H1 (cell line): ENCODE data around the gene RAD51C. TPM values are rescaled to one million over a fixed set of nuclear protein-coding genes. Genes with fewer than 3 reads are reported as not detected.

Source experiments
- CTCF ChIA-PET: fragments of 300-600 bp; sonication (Branson Sonifier 250); formaldehyde crosslinking; loops from one replicate; lab custom pipeline; 2021; ENCODE audit not compliant: partially characterized antibody; lab: Charles Lee
- POLR2A ChIA-PET: fragments of 300-600 bp; sonication (Branson Sonifier 250); formaldehyde crosslinking; loops from one replicate; lab custom pipeline; 2021; ENCODE audit warnings: inconsistent platforms; ENCODE audit not compliant: partially characterized antibody; lab: Charles Lee
- DNase-seq, 2 experiments: peaks; one replicate each; pipeline versions ENCODE4 v3.0.0 to v3.0.0-alpha.2; 2010 to 2022; ENCODE audit warnings: low spot score in 2 of 2, low read depth in 1 of 2, mixed read lengths in 1 of 2
- FAIRE-seq: peaks from 2 replicates; lab custom pipeline; 2011; peaks lifted over from hg19 to GRCh38; lab: Jason Lieb, UNC
- H2AFZ ChIP-seq: 2 replicates; pipeline ENCODE4 v1.8.1; 2012; ENCODE audit warnings: low read length, inconsistent platforms
- H2AK5ac ChIP-seq: 2 replicates; pipeline ENCODE4 v1.6.1; 2013; ENCODE audit warnings: low read depth, low read length
- H2BK120ac ChIP-seq: replicated peaks from 2 replicates; pipeline ENCODE3; 2013; ENCODE audit warnings: low read depth, low read length, inconsistent platforms
- H2BK12ac ChIP-seq: 2 replicates; pipeline ENCODE4 v1.6.1; 2013; ENCODE audit warnings: low read depth, low read length
- H2BK15ac ChIP-seq: 2 replicates; pipeline ENCODE4 v1.6.1; 2013; ENCODE audit warnings: low read length
- H2BK20ac ChIP-seq: 2 replicates; pipeline ENCODE4 v1.6.1; 2013; ENCODE audit warnings: low read length
- H2BK5ac ChIP-seq: 2 replicates; pipeline ENCODE4 v1.6.1; 2013; ENCODE audit warnings: low read depth, low read length
- H3K14ac ChIP-seq: 2 replicates; pipeline ENCODE4 v1.6.1; 2013; ENCODE audit warnings: inconsistent platforms; ENCODE audit not compliant: insufficient read length
- H3K18ac ChIP-seq: 2 replicates; pipeline ENCODE4 v1.6.1; 2013; ENCODE audit warnings: low read length; ENCODE audit errors: extremely low read depth
- H3K23ac ChIP-seq: 2 replicates; pipeline ENCODE4 v1.6.1; 2013; ENCODE audit warnings: inconsistent platforms; ENCODE audit not compliant: insufficient read length
- H3K23me2 ChIP-seq: 2 replicates; pipeline ENCODE4 v1.6.1; 2013; ENCODE audit warnings: low read depth, low read length
- H3K27ac ChIP-seq: 2 replicates; pipeline ENCODE4 v1.6.1; 2011; ENCODE audit warnings: low read depth, low read length, inconsistent platforms
- H3K27me3 ChIP-seq, 4 experiments: replicated peaks in 1 of 4; 1 replicate in 1 of 4; 2 replicates in 3 of 4; pipeline versions ENCODE4 v1.6.1 to v1.8.1; 2011 to 2013; ENCODE audit warnings: low read length in 3 of 4, mild to moderate bottlenecking in 3 of 4, inconsistent platforms in 2 of 4, mixed read lengths in 2 of 4, moderate library complexity in 1 of 4; ENCODE audit not compliant: control insufficient read depth in 3 of 4, insufficient read depth in 3 of 4; ENCODE audit errors: extremely low read depth in 1 of 4
- H3K36me3 ChIP-seq, 4 experiments: 2 replicates each; pipeline versions ENCODE4 v1.6.1 to v1.8.1; 2011 to 2013; ENCODE audit warnings: mild to moderate bottlenecking in 4 of 4, low read length in 3 of 4, moderate library complexity in 2 of 4, control low read depth in 1 of 4, inconsistent platforms in 1 of 4; ENCODE audit not compliant: insufficient read depth in 4 of 4, control insufficient read depth in 2 of 4
- H3K4ac ChIP-seq: replicated peaks from 2 replicates; pipeline ENCODE3; 2013; ENCODE audit warnings: low read length, low read depth, mixed read lengths, inconsistent platforms; ENCODE audit not compliant: insufficient read length
- H3K4me1 ChIP-seq, 4 experiments: replicated peaks in 1 of 4; 1 replicate in 1 of 4; 2 replicates in 3 of 4; pipeline versions ENCODE4 v1.6.1 to v1.8.1; 2011 to 2013; ENCODE audit warnings: low read length in 3 of 4, inconsistent platforms in 2 of 4, mixed read lengths in 1 of 4; ENCODE audit not compliant: insufficient read depth in 4 of 4, control insufficient read depth in 3 of 4
- H3K4me2 ChIP-seq, 2 experiments: 2 replicates each; pipeline versions ENCODE4 v1.6.1 to v1.8.1; 2011 to 2013; ENCODE audit warnings: low read depth in 2 of 2, low read length in 2 of 2, control low read depth in 1 of 2, inconsistent platforms in 1 of 2, mild to moderate bottlenecking in 1 of 2; ENCODE audit not compliant: insufficient read depth in 1 of 2
- H3K4me3 ChIP-seq, 4 experiments: fragments of 200-600, 300-600 bp in 1 of 4; sonication (generic), shearing (Covaris generic), sonication (Bioruptor Twin) in 1 of 4; 2 replicates each; pipeline versions ENCODE4 v1.5.1 to v1.8.1; 2011 to 2016; ENCODE audit warnings: low read length in 4 of 4, low read depth in 3 of 4, control low read depth in 2 of 4, inconsistent platforms in 2 of 4, mild to moderate bottlenecking in 2 of 4, mixed read lengths in 1 of 4, moderate library complexity in 1 of 4; ENCODE audit not compliant: insufficient read depth in 2 of 4; ENCODE audit errors: extremely low read depth in 1 of 4
- H3K56ac ChIP-seq: replicated peaks from 2 replicates; pipeline ENCODE3; 2013; ENCODE audit warnings: low read depth, mild to moderate bottlenecking, mixed read lengths, low read length, inconsistent platforms; ENCODE audit not compliant: insufficient read length
- H3K79me1 ChIP-seq: 2 replicates; pipeline ENCODE4 v1.6.1; 2013; ENCODE audit warnings: low read depth, low read length, control low read depth
- H3K79me2 ChIP-seq, 2 experiments: 2 replicates each; pipeline versions ENCODE4 v1.6.1 to v1.8.1; 2012 to 2013; ENCODE audit warnings: low read length in 2 of 2, mild to moderate bottlenecking in 2 of 2, inconsistent platforms in 1 of 2; ENCODE audit not compliant: insufficient read depth in 2 of 2, control insufficient read depth in 1 of 2
- H3K9ac ChIP-seq, 4 experiments: replicated peaks in 1 of 4; 1 replicate in 1 of 4; 2 replicates in 3 of 4; pipeline versions ENCODE4 v1.6.1 to v1.8.1; 2011 to 2013; ENCODE audit warnings: low read depth in 3 of 4, low read length in 3 of 4, control low read depth in 2 of 4, mild to moderate bottlenecking in 2 of 4, moderate library complexity in 2 of 4, inconsistent platforms in 1 of 4; ENCODE audit errors: extremely low read depth in 1 of 4
- H3K9me3 ChIP-seq, 2 experiments: 2 replicates each; pipeline versions ENCODE4 v1.6.1 to v1.8.1; 2012 to 2013; ENCODE audit warnings: mild to moderate bottlenecking in 2 of 2, moderate library complexity in 2 of 2, control low read depth in 1 of 2, inconsistent platforms in 1 of 2, low read depth in 1 of 2, low read length in 1 of 2, mixed read lengths in 1 of 2; ENCODE audit not compliant: insufficient read depth in 2 of 2
- H4K20me1 ChIP-seq, 2 experiments: replicated peaks in 1 of 2; 2 replicates each; pipeline versions ENCODE3 to v1.8.1; 2011 to 2013; ENCODE audit warnings: inconsistent platforms in 2 of 2, low read length in 2 of 2, mild to moderate bottlenecking in 1 of 2; ENCODE audit not compliant: insufficient read depth in 2 of 2, control insufficient read depth in 1 of 2
- H4K5ac ChIP-seq: 2 replicates; pipeline ENCODE4 v1.6.1; 2013; ENCODE audit warnings: low read length, low read depth, mixed read lengths, inconsistent platforms; ENCODE audit not compliant: insufficient read length
- H4K8ac ChIP-seq: 2 replicates; pipeline ENCODE4 v1.8.0; 2013; ENCODE audit warnings: mild to moderate bottlenecking, moderate library complexity, low read length, inconsistent platforms; ENCODE audit not compliant: insufficient read depth; ENCODE audit errors: extremely low read depth
- H4K91ac ChIP-seq: replicated peaks from 2 replicates; pipeline ENCODE3; 2013; ENCODE audit warnings: low read length, mixed read lengths, inconsistent platforms; ENCODE audit not compliant: insufficient read length
- ATF2 ChIP-seq: IDR thresholded peaks from 2 replicates; pipeline ENCODE4 v1.6.1; 2012; ENCODE audit warnings: low read length, inconsistent platforms
- CBX8 ChIP-seq: fragments of 300-800, 300-1000 bp; sonication (generic); IDR thresholded peaks from 2 replicates; pipeline ENCODE4 v1.7.1; 2016; ENCODE audit warnings: low read depth, low read length, borderline replicate concordance
- CEBPB ChIP-seq: IDR thresholded peaks from 2 replicates; pipeline ENCODE4 v1.6.1; 2012; ENCODE audit warnings: low read depth, low read length
- CHD1 ChIP-seq: IDR thresholded peaks from 2 replicates; pipeline ENCODE4 v1.6.1; 2012; ENCODE audit warnings: low read depth, low read length, improper control_type of control experiment
- EZH2 ChIP-seq: fragments of 200-600 bp; sonication (generic); IDR thresholded peaks from 2 replicates; pipeline ENCODE4 v1.7.1; 2012; ENCODE audit warnings: low read depth, mild to moderate bottlenecking, moderate library complexity, low read length, inconsistent platforms; ENCODE audit not compliant: severe bottlenecking
- GABPA ChIP-seq: IDR thresholded peaks from 2 replicates; pipeline ENCODE4 v1.6.1; 2011; ENCODE audit warnings: mild to moderate bottlenecking, low read length, moderate library complexity, borderline replicate concordance; ENCODE audit not compliant: insufficient read depth
- GTF2F1 ChIP-seq: IDR thresholded peaks from 2 replicates; pipeline ENCODE4 v1.6.1; 2012; ENCODE audit warnings: low read depth, low read length, improper control_type of control experiment, borderline replicate concordance
- RXRA ChIP-seq: IDR thresholded peaks from 2 replicates; pipeline ENCODE4 v1.6.1; 2011; ENCODE audit warnings: low read depth, mild to moderate bottlenecking, low read length, moderate library complexity; ENCODE audit not compliant: insufficient read depth
- SP1 ChIP-seq: IDR thresholded peaks from 2 replicates; pipeline ENCODE4 v1.6.1; 2011; ENCODE audit warnings: low read depth, low read length
- TAF1 ChIP-seq: IDR thresholded peaks from 2 replicates; pipeline ENCODE4 v1.6.1; 2011; ENCODE audit warnings: mild to moderate bottlenecking, low read depth, low read length
- TEAD4 ChIP-seq: IDR thresholded peaks from 2 replicates; pipeline ENCODE4 v1.6.1; 2012; ENCODE audit warnings: low read depth, low read length, inconsistent platforms, mixed read lengths
- WGBS, 2 experiments: shearing (Covaris generic) in 1 of 2; methylation state at CpG; one replicate each; pipeline versions ENCODE4 v1.1.6 to v1.1.7; 2013 to 2015; ENCODE audit warnings: low lambda C conversion rate in 2 of 2, mixed read lengths in 2 of 2, inconsistent platforms in 1 of 2, low coverage in 1 of 2, missing lambda C conversion rate in 1 of 2; ENCODE audit not compliant: insufficient replicate concordance in 2 of 2, insufficient coverage in 1 of 2, insufficient read length in 1 of 2; ENCODE audit errors: extremely low coverage in 1 of 2, missing lambda C conversion rate in 1 of 2; 5-methylcytosine and 5-hydroxymethylcytosine counted together
- polyA plus RNA-seq, 7 experiments: library from polyadenylated mRNA; depleted of rRNA in 3 of 7; stranded (reverse) in 5 of 7; unstranded in 2 of 7; fragments of >200 nt in 5 of 7; fragments of 200-250 nt in 2 of 7; gene quantifications; 1 replicate in 5 of 7; 2 replicates in 1 of 7; 4 replicates in 1 of 7; pipeline versions ENCODE4 v1.2.1 to v1.2.3, GENCODE V29; 2011 to 2013; ENCODE audit warnings: missing spikeins in 2 of 7, mixed read lengths in 2 of 7
- total RNA-seq: library from RNA; stranded (reverse); fragmentation: NEBNext Ultra II Directional; extraction: Animal tissue kit (Norgen Biotek cat#: 25700); gene quantifications from 2 replicates; pipeline ENCODE4 v1.2.1, GENCODE V29; 2021

The RAD51C gene
- total and polyA plus RNA-seq, 2 of the 8 experiments (the other 6 are each of a cell fraction or from before 2014, with no cell fraction given) = 10.4 to 21.7 TPM

DNA sequence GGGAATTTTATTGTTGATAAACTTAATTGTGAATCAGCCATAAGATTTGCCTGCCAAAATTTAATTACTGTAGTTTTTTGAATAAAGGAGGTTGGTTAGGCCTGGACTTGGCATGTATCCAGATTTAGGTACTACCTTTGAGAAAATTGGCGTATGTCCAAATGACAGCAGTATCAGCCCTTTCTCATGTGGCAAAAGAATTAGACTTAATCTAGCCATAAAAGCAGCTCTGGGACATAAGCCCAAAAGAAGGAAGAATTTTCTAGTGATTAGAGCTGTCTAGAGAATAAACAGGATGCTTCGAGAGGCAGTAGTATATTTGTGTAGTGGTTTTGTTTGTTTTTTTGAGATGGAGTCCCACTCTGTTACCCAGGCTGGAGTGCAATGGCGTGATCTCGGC, 91.0 kb downstream of the RAD51C start:
- Histone ChIP-seq H2BK120ac (no peak overlapping the region), H2BK12ac (no peak overlapping the region), H3K23ac (no peak overlapping the region), H2BK20ac (no peak overlapping the region), H3K27me3 (no peaks in the 10 kb centered on the region), H3K4me2 (no peak overlapping the region), H3K9ac (no peak overlapping the region), H3K14ac (no peak overlapping the region), H3K56ac (no peak overlapping the region), H4K20me1 (no peaks in the 10 kb centered on the region), H2AFZ (no peak overlapping the region), H4K91ac (no peak overlapping the region), H2BK15ac (no peak overlapping the region), H4K8ac (no peak overlapping the region), H3K36me3 (no peaks in the 10 kb centered on the region), H3K23me2 (no peaks in the 10 kb centered on the region), H3K79me1 (no peaks in the 10 kb centered on the region), H3K4me3 (no peak overlapping the region), H3K9me3 (no peaks in the 10 kb centered on the region), H3K18ac (no peak overlapping the region), H4K5ac (no peak overlapping the region), H2BK5ac (no peak overlapping the region), H3K79me2 (no peaks in the 10 kb centered on the region), H3K4ac (no peak overlapping the region), H3K27ac (no peak overlapping the region), H3K4me1 (no peaks in the 10 kb centered on the region), H2AK5ac (no peak overlapping the region)
- ChIA-PET CTCF (no interaction called here), POLR2A (interaction anchor here (0.6 to 1.8 kb wide), 2 partner anchors 21 to 152 kb away, joined by 3 read pairs; no protein-coding TSS in a partner anchor)
- DNase-seq = no peak
- FAIRE-seq = no peak
- WGBS, 2 experiments = 93% methylated on average over 4 of the region's 4 CpGs; no CpG with 5 or more reads in 1 of the 2 experiments
- TF ChIP-seq ATF2 (no peak), SP1 (no peak), TAF1 (no peak), CHD1 (no peak), GTF2F1 (no peak), GABPA (no peak), EZH2 (no peak), TEAD4 (no peak), CEBPB (no peak), RXRA (no peak), CBX8 (no peak)
